Upper lobe of right lung (tissue), 1 donor: ENCODE measurements around the gene INPP5A. TPM values are rescaled to one million over a fixed set of nuclear protein-coding genes. Genes with fewer than 3 reads are reported as not detected.
A peak's percentile ranks its signal among the peaks of the same experiment; 100 is the strongest.

Experiments
- ATAC-seq: fragments of 200-7000 bp; cut with Tn5 transposase; one replicate; pipeline ENCODE4 v1.9.1; 2020; ENCODE audit warnings: mild to moderate bottlenecking, moderate library complexity
- DNase-seq: peaks from one replicate; pipeline ENCODE4 v3.0.0-alpha.2; 2020
- H3K27ac ChIP-seq: fragments of 200-600 bp; one replicate; pipeline ENCODE4 v1.8.0; 2022
- H3K27me3 ChIP-seq: fragments of 200-600 bp; one replicate; pipeline ENCODE4 v1.8.0; 2022; ENCODE audit warnings: mild to moderate bottlenecking
- H3K36me3 ChIP-seq: fragments of 200-600 bp; one replicate; pipeline ENCODE4 v1.8.0; 2022
- H3K4me1 ChIP-seq: fragments of 200-600 bp; one replicate; pipeline ENCODE4 v1.8.0; 2022
- H3K4me3 ChIP-seq: fragments of 200-600 bp; one replicate; pipeline ENCODE4 v1.8.0; 2022; ENCODE audit warnings: mild to moderate bottlenecking
- H3K9me3 ChIP-seq: fragments of 200-600 bp; one replicate; pipeline ENCODE4 v1.8.0; 2022
- CTCF ChIP-seq: fragments of 200-600 bp; IDR thresholded peaks from one replicate; pipeline ENCODE4 v1.8.0; 2022; ENCODE audit warnings: antibody characterized with exemption
- intact Hi-C: fragments of 100-400 bp; cut with DNase I; formaldehyde crosslinking; loops from one replicate; pipeline ENCODE4 v1.11.0; 2022
- total RNA-seq: library from RNA; stranded (reverse); fragmentation: NEBNext Ultra II Directional; extraction: Animal tissue kit (Norgen Biotek cat#: 25700); gene quantifications from one replicate; pipeline ENCODE4 v1.2.1, GENCODE V29; 2021
- donor health status: DM: no; HTN: yes; CAD: no; lungs with severe emphysema.

INPP5A gene
- total RNA-seq, 1 donor from 2014 or later, result 38.3 TPM

DNA sequence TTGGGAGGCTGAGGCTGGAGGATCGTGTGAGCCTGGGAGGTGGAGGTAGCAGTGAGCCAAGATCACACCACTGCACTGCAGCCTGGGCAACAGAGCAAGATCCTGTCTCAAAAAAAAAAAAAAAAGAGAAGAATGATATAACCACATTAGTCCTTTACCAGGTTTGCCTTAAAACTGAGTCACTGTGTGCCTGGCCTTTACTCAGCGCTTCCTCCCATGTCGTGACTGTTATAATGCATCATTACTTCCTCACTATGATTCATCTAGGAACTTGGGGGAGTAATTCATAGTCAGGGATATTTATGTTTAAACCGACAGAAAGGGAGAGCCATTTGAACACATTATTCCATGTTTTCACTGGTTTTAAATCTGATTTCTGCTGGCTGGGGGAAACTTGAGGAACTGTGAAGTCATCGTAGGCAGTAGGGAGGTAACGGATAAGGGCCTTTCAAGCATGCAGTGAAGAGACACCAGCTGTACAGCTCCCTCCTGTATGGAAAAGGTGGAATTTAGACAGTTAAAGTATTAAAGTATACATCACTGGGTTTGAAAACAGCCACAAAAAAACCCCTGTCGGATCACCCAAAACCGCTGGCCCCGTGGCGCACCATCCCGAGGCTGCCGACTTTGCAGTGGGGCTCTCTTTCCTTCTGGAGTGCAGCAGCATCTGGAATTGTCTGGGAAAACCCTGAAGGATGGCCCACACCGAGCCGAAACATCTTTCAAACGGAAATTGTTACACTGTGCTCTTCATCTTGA is 128.5 kb downstream of the INPP5A start:
- intact Hi-C loops, result no loop called here
- Histone ChIP-seq H3K27me3 (no peaks in the 10 kb centered on the region), H3K36me3 (no peaks in the 10 kb centered on the region), H3K27ac (no peak overlapping the region), H3K9me3 (no peaks in the 10 kb centered on the region), H3K4me1 (no peaks in the 10 kb centered on the region), H3K4me3 (no peak overlapping the region)
- DNase-seq (no peak), ATAC-seq (no peak)
- TF ChIP-seq CTCF, result no peak

DNA sequence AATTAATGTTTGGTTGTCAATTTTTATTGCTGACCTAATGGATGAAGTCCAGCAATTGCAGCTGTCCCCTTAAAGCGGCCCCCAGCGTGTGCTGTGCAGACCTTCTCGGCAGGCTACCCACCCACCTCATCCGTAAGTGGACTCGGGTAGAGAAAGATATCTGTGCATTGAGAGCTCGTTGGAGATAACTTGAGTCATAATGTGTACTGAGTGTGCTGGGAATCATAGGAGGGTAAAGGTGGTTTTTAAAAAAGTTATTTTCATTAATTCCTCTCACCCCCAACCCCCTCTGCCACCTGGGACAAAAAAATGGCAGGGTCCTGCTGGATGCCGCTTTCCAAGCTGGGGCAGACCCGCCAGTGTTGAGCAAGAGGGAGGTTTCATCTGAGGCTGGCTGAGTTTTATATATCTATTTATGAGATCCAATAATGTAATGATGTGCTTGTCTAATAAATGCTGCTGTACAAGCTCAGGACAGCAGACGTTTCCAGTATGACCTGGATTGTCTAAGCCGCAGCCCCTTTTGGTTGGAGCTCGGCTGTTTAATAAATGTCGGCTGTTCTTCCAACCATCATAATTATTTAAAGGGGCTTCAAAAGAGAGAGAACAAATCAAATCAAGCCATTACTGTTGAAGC is 129.2 kb downstream of the INPP5A start:
- Histone ChIP-seq H3K4me3 (no peak overlapping the region), H3K4me1 (no peaks in the 10 kb centered on the region), H3K27ac (no peak overlapping the region), H3K36me3 (no peaks in the 10 kb centered on the region), H3K9me3 (no peaks in the 10 kb centered on the region), H3K27me3 (no peaks in the 10 kb centered on the region)
- TF ChIP-seq CTCF, result no peak
- DNase-seq (no peak), ATAC-seq (no peak)
- intact Hi-C loops, result no loop called here

DNA sequence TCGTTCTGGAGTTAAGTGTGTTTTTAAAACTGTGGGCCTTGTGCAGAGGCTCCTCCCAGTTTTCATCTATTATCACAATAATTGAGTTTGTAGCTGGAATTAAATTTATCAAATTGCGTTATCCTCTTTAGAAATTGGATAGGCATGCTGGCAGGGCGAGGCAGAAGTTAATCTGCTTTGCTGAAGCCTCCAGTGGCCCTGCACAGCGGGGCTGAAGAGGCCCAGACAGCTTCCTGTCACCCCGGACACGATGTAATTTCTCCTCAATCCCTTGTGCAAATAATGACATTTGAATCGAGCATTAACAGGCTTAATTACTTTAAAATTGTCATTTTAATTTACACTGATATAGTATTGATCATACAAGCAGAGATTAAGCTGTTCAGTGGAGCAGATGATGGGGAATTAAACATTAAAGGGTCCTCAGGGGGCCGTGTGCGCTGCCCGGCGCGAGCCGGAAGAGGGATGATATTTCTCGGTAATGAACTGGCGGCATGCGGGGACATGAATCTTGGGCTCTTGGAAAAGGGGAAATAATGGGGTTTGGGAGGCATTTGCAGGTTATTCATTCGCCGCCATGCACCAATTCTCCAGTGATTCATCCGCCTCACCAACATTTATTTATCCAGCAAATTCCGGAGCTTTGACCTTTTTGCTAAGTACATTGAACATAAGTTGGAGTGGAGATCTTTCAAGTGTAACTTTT is 129.9 kb downstream of the INPP5A start:
- H3K4me3 ChIP-seq, result no peak overlapping the region
- no peaks in the 10 kb centered on the region for H3K9me3 ChIP-seq
- H3K27ac ChIP-seq, result no peak overlapping the region
- H3K27me3 ChIP-seq, result no peaks in the 10 kb centered on the region
- DNase-seq (no peak), ATAC-seq (no peak)
- no peaks in the 10 kb centered on the region for H3K36me3 ChIP-seq
- intact Hi-C loops, result no loop called here
- no peaks in the 10 kb centered on the region for H3K4me1 ChIP-seq
- TF ChIP-seq CTCF, result no peak

DNA sequence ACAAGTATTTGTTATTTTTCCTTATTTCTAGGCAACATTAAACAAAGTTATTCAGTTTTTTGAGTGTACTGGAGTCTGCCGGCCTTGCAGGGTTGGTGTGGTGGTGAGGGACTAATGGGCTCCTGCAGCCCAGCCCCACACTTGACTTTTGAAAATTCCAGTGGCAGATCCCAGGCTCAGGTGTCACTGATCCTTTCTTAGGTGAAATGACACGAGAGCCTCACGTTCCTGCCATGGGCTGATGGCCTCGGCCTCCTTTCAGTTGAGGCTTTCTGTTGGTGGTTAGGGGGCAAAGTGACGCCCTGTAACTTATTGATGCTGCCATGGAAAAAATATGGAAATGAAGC is 130.4 kb downstream of the INPP5A start:
- Histone ChIP-seq H3K36me3 (no peaks in the 10 kb centered on the region), H3K4me3 (no peak overlapping the region), H3K9me3 (no peaks in the 10 kb centered on the region), H3K27me3 (no peaks in the 10 kb centered on the region), H3K4me1 (no peaks in the 10 kb centered on the region), H3K27ac (no peak overlapping the region)
- TF ChIP-seq CTCF, result no peak
- ATAC-seq, result peak; percentile 57
- intact Hi-C loops, result no loop called here
- no peak for DNase-seq

DNA sequence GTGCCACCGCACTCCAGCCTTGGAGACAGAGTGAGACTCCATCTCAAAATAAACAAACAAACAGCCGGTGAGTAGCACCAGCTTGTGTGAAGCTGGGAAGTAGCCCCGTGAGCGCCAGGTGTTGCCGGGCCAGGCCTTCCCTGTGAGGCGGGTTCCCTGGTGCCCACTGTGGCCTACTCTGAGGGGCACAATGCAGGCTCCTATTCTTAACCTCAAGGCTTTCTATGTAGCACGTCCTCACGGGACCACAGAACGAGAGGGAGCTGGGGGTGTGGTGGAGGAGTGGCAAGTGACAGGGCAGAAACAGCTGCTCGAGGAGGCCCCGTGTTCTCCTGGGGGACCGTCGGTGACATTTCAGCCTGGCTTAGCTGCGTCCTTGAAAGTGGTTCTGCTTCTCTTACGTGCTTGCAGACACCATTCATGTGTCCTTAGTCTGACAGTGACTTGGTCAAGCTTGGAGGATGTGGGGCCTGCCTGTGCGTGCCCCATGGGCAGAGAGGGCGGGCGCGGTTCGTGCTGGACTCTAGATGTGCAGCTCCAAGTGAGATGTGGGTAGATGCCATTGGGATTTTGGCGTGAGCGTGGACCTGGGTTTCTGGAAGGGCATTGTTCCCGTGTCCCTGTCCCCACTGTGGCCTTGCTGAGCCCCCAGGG is 131.7 kb downstream of the INPP5A start:
- ATAC-seq (no peak), DNase-seq (peak; percentile 46)
- TF ChIP-seq CTCF, result no peak
- H3K4me1 ChIP-seq, result no peaks in the 10 kb centered on the region
- H3K36me3 ChIP-seq, result no peaks in the 10 kb centered on the region
- H3K9me3 ChIP-seq, result no peaks in the 10 kb centered on the region
- H3K4me3 ChIP-seq, result no peak overlapping the region
- H3K27ac ChIP-seq, result no peak overlapping the region
- intact Hi-C loops, result no loop called here
- H3K27me3 ChIP-seq, result no peaks in the 10 kb centered on the region
